B cell (primary cell): ENCODE data around the gene ELFN1.

Experiments
- CTCF ChIP-seq: fragments of 200-600 bp; IDR thresholded peaks from one replicate; pipeline ENCODE4 v1.8.0; 2022; ENCODE audit warnings: antibody characterized with exemption, mild to moderate bottlenecking
- EZH2 ChIP-seq: IDR thresholded peaks from 2 replicates; pipeline ENCODE4 v1.6.1; 2012; ENCODE audit warnings: borderline replicate concordance, low read depth, mild to moderate bottlenecking, moderate library complexity, low read length; ENCODE audit not compliant: insufficient read depth, poor library complexity, severe bottlenecking

DNA sequence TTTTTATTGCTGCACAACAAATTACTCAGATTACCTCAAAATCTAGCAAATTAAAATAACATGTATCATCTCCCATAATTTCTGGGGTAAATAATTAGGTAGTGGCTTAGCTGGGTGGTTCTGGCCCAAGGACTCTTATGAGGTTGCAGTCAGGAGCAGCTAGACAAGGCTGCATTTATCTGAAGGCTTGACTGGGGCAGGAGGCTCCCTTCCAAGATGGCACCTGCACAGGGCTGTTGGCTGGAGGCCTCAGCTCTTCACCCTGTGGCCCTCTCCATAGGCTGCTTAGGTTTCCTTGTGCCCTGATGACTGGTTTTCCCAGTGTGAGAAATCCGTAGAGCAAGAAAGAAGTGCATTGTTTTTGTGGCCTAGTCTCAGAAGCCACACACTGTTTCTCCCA lies 34.7 kb upstream of the ELFN1 start:
- TF ChIP-seq CTCF = no peak
- TF ChIP-seq EZH2 = no peak
